ENCODE data around the gene VWCE.

The VWCE gene

GRCh38 chr11:61329871-61330270, 34.8 kb upstream of the VWCE start:
- no peak for DNase-seq

DNA sequence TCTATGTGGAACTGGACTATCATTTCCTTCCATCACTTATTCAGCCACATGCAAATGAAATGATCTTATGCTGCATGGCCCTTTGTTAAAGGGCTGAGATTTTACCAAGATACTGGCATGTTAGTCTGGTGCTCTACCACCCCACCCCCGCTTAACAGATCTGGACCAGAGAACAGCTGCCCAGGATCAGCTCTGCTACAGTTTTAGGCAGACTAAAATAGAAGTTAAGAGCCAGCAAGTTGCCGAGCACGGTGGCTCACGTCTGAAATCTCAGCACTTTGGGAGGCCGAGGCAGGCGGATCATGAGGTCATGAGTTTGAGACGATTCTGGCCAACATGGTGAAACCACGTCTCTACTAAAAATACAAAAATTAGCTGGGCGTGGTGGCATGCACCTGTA, 33.2 kb upstream of the VWCE start:
- DNase-seq = no peak

GRCh38 chr11:61327669-61328071, 32.6 kb upstream of the VWCE start:
- no peak for DNase-seq

DNA sequence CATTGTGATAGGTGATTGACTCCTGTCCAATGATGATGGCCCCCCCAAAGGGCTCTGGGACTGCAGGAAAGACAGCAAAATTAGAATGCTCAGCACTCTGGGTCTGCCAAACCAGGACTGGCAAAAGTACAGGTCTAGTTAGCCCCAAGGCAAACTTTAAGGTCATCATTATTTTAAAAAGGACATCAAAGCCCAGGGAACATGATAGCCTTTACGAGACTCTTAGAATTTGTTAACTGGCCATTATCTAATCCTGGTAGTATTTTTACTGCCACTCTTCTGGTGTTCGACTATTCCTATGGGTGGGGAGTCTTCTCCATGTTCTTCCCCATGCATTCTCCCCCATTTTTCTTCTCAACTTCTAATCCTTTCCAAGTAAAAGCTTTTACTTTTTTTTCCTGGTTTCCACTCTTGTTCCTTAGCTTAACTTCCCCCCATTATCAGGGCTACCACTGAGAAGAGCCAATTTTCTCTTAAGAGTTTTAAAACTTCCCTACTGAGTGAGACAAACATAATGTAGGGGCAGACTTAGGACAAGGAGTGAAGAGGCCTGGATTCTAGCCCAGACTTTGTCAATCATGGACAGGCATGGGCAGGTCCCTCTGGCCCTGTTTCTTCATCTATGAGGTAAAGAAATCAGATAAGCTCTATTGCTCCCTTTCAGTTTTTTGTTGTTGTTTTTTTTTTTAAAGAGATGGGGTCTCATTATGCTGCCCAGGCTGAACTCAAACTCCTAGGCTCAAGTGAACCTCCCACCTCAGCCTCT, 30.7 kb upstream of the VWCE start:
- no peak for DNase-seq

DNA sequence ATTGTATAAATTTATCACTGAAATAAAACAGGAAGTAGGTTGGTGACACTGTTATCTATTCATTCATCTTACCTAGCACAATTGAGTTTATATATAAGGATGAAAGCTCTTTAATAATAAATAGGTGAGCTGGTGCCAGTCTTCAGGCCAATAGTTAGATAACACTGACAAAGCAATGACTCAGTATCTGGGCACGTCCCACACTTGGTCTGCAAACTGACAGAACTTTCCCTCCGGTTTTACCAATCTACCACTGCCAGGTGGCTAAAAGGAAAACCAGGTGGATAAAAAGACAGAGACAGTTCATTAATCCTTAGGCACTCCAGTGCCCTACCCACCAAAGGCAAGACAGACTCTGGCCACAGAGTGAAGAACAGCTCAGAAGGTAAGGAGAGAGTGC, 20.1 kb upstream of the VWCE start:
- no peak for DNase-seq

- DNase-seq = no peak
These were observed 15.6 kb upstream of the VWCE start for GRCh38 chr11:61310749-61311148.

DNA sequence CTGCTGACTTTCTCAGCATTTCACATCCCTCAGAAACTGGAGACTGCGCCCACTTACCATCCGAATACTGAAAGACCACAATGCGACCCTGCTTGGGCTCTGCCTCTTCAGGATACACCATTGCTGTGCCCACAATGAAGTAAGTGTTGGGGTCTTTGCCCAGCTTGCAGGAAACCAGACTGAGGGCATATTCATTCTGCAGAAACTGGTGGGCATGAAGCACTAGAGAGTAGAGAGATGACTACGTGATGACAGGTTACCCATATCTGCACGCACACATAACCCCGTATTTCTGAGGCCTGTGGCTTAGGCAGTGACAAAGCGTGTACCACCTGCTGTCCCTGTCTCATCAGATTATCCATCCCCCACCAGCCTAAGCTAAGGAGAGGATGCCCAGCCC, 14.6 kb upstream of the VWCE start:
- peak in 1 of 5 experiments; percentile 91 for DNase-seq

DNA sequence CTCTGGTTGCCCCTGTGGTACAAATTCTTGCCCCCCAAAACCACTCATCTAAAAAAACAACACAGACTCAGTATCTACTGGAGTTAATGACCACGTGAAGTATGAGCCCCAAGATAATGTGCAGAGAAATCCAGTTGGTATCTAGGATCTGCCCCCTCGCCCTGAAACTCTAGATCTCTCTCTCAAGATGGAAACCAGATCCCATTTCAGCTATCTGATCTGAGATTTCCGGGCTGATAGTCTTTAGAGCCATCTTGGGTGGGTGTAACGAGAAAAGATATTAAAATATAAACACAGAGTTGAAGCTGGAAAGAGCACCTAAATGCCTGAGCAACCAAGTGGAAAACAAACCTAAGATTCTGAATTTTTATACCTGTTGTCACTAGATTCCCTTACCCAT, 14.0 kb upstream of the VWCE start:
- DNase-seq = peak in 1 of 5 experiments; percentile 56

DNA sequence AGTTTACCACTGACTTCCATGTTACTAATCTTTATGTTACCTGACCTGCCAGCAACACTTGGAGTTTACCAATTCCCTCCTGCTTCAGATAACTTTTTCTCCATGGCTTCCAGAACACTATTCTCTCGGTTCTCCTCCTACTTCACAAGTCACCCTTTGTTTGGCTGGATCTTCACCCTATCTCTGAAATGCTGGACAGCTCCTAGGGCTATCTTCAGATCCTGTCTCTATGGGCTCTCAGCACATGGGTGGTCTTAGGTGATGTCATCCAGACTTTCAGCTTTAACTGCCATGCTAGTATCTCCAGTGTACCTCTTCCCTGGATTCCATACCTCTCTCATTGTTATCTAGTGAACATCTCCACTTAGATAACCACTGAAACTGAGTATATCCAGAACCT, 12.2 kb upstream of the VWCE start:
- DNase-seq = no peak

- no peak for DNase-seq
These were observed 11.1 kb upstream of the VWCE start for GRCh38 chr11:61306221-61306620.

DNA sequence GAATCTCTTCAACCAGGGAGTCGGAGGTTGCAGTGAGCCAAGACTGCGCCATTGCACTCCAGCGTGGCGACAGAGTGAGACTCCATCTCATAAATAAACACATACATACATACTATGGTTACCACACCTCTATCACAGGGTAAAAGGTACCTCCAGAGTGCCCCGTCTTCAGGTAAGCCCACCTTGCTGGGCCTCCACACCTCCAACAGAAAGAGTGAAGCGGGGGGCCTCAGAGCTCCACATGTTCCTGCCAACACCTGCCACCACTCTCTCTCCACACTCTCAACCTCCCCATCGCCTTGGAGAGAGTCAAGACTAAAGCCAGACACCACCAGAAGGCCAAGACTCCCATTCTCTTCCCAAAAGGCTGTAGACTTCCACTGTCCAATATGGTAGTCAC, 10.3 kb upstream of the VWCE start:
- no peak for DNase-seq

DNA sequence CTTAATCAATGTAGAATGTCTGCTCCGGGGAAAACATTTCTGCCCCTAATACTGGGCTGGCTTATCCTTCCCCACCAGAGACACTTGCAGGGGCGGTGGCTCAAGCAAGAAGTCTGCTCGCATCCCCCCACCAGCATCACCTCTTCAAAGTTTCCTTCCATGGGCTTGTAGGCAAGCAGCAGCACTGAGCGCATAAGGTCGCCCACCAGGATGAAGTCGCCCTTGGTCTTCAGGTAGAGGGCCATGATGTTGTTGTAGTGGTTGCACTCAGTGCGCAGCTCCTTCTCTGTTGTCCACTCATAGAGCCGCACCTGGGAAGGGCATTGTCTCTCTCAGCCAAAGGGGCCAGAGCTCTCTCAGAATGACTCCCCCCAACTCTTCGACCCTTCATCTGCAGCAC, 8.6 kb upstream of the VWCE start:
- no peak for DNase-seq

DNA sequence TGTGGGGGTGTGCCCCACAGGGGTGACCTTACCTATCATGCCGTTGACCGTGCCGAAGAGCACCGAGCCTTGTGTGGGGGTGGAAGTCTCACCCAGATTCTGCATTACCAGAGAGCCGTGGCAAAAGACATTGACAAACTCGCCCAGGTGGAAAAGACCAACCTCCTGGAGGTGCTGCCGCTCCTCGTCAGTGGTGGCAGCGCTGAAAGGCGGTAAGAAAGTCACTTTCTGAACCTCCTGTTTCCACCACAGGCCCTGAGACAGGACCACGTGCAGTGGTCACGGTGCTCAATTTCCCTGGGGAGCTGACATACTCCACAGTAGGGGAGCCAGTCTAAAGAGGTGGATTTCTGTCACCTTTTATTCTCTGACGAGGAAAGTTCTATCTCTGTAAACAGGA, 7.4 kb upstream of the VWCE start:
- no peak for DNase-seq

DNA sequence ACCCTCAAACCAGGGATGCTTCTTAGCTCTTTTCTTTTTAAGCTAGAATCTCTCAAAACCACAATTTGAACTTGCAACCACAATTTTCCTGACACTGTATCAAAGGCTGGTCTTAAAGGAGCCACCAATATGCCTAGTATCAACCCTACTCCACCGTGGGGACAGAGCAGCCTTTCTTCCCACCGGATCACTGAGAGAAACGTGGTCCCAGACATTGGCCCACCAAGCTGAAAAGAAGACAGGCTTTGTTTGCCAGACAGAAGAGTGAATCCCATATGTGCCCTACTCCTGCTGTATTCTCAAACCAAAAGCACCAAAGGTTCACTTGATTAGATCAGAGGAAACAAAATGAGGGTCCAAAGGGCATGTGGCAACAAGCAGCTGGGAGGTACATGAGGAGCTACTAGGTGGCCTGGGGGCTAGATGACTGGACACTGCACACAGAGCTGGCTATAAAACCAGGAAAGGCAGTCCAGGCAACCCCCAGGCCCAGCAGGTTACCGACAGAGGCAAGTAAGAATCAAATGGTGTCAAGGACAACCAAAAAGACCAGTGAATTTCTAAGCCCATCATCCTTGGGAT, 3.6 kb upstream of the VWCE start:
- no peak for DNase-seq

DNA sequence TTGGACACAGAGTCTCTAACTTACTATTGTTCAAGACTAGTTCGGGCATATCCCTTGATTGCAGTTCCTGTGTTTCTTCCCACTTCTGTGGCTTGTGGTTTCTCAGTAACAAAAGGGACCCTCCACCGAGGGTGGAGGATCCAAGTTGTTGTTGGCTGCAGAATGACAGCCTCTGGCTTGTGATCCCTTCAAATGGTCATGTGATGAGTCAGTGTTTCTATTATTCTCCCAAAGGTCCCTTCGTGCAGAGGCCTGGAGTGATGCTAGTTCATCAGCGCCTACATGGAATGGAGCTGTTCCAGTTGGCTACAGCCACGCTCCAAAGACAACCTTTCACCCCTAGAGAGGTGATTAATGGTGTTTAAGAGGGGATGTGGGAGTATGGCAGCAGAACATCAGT, 2.6 kb upstream of the VWCE start:
- no peak for DNase-seq

DNA sequence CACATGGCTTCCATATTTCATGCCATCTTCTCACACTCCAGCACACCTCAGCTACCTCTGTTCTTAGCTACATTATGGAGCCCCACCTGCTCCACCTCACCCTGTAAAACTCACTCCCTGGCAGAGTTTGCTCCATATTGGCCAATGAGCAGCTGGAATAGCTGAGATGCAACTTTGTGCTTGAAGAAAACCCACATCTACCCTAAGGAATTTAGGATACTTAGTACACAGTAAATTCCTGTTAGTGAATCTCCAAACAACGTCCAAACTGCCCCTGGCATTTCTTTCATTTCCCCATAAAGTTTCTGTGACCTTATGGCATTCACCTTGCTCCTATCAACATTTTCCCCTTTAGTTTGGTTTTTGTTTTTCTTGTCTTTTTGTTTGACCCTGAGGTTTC, 2.2 kb upstream of the VWCE start:
- DNase-seq = no peak

GRCh38 chr11:61295596-61295926, 445 bp upstream of the VWCE start:
- DNase-seq = no peak

DNA sequence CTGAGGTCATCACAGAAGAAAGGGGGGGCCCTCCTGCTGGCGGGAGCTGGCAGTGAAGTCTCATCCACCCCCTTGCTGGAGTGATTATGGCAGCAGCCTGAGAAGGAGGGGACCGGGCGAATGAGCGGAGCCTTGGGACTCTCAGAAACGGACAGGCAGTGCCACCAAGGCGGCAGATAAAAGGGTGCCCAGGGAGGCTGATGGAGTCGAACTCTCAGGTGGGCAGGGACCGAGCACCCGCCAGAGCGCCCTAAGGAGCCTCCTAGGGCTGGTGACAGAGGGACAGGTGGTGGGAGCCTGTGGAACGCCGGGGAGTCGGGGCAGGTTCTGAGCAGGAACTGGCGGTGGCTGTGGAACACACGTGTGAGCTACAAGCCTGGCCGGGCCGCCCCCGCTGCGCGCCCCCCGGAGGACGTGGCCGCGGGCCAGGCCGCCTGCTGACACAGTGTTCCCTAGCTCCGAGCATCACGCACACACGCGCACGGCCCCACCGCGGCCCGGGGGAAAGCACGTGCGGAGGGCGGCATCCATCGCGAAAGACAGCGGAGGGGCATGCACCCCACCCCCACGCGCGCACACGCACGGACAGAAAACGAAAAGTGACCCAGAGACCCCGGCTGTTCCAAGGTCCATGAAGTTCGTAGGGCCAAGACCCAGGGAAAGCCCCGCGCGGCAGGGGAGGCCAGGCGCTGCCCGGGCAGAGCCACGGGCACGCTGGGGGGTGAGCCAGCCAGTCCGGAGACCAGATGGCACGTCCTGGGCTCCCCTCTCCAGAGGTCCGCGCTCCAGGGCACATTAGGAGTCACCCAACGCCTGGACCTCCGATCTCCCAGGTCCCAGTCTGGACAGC, 1.0 kb downstream of the VWCE start:
- peak in 2 of 5 experiments; percentile 13 to 43 for DNase-seq

- DNase-seq = no peak
These were observed 2.8 kb downstream of the VWCE start for GRCh38 chr11:61292356-61292755.

- no peak for DNase-seq
These were observed 4.0 kb downstream of the VWCE start for GRCh38 chr11:61290905-61291690.

- DNase-seq = no peak
These were observed 7.7 kb downstream of the VWCE start for GRCh38 chr11:61287338-61287977.

GRCh38 chr11:61283613-61284012, 11.5 kb downstream of the VWCE start:
- no peak for DNase-seq
